Adrenal gland (tissue), 5 donors: Measurements from ENCODE around the gene PROCR.
"Not testable (repeated sequence)": the region's sequence is repeated elsewhere in the genome, so short reads cannot be mapped to it uniquely, and the experiment has no call there.

Source experiments
- POLR2A ChIP-seq, 2 donors: fragments of 450-650 bp; IDR thresholded peaks; one replicate each; pipeline ENCODE4 v1.6.1; 2017; ENCODE audit warnings: antibody characterized with exemption in 2 of 2, mild to moderate bottlenecking in 2 of 2, moderate library complexity in 1 of 2
- TF ChIP-seq, protein P1 (sequence below), 6 experiments: fragments of 450-650 bp in 4 of 6; fragments of 200-600 bp in 2 of 6; sonication (generic) in 1 of 6; IDR thresholded peaks; 1 replicate in 5 of 6; 2 replicates in 1 of 6; pipeline versions ENCODE4 v1.5.1 to v1.8.0; 2016 to 2021; ENCODE audit warnings: antibody characterized with exemption in 6 of 6, mild to moderate bottlenecking in 2 of 6, moderate library complexity in 1 of 6
- donor health status: DM: no; HTN: no; CAD: no.

DNA sequence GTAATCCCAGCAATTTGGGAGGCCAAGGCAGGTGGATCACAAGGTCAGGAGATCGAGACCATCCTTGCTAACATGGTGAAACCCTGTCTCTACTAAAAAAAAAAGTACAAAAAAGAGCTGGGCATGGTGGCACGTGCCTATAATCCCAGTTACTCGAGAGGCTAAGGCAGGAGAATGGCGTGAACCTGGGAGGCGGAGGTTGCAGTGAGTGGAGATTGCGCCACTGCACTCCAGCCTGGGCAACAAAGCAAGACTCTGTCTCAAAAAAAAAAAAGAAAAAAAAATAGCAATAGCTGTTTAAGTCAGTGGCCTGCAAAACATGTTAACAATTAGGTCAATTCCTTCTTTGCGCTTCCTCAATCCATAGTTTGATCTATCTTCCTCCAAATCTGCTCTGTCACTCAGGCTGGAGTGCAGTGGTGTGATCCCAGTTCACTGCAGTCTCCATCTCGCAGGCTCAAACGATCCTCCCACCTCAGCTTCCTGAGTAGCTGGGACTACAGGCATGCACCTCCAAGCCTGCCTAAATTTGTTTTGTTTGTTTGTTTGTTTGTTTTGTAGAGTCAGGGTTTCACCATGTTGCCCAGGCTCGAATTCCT lies 14.9 kb downstream of the PROCR start:
- TF ChIP-seq, protein P1, sequence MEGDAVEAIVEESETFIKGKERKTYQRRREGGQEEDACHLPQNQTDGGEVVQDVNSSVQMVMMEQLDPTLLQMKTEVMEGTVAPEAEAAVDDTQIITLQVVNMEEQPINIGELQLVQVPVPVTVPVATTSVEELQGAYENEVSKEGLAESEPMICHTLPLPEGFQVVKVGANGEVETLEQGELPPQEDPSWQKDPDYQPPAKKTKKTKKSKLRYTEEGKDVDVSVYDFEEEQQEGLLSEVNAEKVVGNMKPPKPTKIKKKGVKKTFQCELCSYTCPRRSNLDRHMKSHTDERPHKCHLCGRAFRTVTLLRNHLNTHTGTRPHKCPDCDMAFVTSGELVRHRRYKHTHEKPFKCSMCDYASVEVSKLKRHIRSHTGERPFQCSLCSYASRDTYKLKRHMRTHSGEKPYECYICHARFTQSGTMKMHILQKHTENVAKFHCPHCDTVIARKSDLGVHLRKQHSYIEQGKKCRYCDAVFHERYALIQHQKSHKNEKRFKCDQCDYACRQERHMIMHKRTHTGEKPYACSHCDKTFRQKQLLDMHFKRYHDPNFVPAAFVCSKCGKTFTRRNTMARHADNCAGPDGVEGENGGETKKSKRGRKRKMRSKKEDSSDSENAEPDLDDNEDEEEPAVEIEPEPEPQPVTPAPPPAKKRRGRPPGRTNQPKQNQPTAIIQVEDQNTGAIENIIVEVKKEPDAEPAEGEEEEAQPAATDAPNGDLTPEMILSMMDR (IDR thresholded peaks at IDR 0.05) = not testable (repeated sequence)
- not testable (repeated sequence) for TF ChIP-seq POLR2A (IDR thresholded peaks at IDR 0.05)
